ENCODE data around the gene ADAMTS13. TPM values are rescaled to one million over a fixed set of nuclear protein-coding genes. Genes with fewer than 3 reads are reported as not detected.

Gene ADAMTS13
- total and polyA plus RNA-seq, 2 experiments from 2014 or later: 1.4 to 2.2 TPM

- in situ Hi-C loops (cut with MboI): no loop called here
- Histone ChIP-seq H3K9me3 (ENCODE audit: low read depth) (no peaks in the 10 kb centered on the region), H3K79me2 (ENCODE audit: insufficient read depth) (peaks cover 14% of the 10 kb centered on the region), H3K4me2 (ENCODE audit: unreplicated experiment) (no peak overlapping the region), H3K9me2 (ENCODE audit: insufficient read depth) (0 out of 2 replicates have a peak, but pooled peaks cover 5% of the 10 kb centered on the region), H4K20me1 (ENCODE audit: insufficient read depth) (no peaks in the 10 kb centered on the region), H3K27me3 (replicated peaks; ENCODE audit: insufficient read depth) (no peaks in the 10 kb centered on the region), H3K9ac (no peak overlapping the region), H3K4me1 (ENCODE audit: insufficient read depth) (peaks cover 9% of the 10 kb centered on the region; the same call in 1 of the 2 replicates), H3K36me3 (ENCODE audit: low read depth) (no peaks in the 10 kb centered on the region), H3F3A (ENCODE audit: insufficient read depth) (peaks cover 30% of the 10 kb centered on the region), H3K4me3 (no peak overlapping the region), H2AFZ (no peak overlapping the region), H3K27ac (no peak overlapping the region)
- 90 to 93% methylated on average over 14 of the region's 14 CpGs for WGBS, 2 experiments (ENCODE audit: low coverage in 1 of 2, low lambda C conversion rate in 2 of 2, missing lambda C conversion rate in 2 of 2)
- no peak for DNase-seq
- no peak for TF ChIP-seq EZH2 (IDR thresholded peaks at IDR 0.05; ENCODE audit: insufficient read depth, poor library complexity, severe bottlenecking)
Observed at GRCh38 chr9:133379153-133380086, 42.7 kb upstream of the ADAMTS13 start.

- H3K36me3 ChIP-seq (ENCODE audit: low read depth): no peaks in the 10 kb centered on the region
- no peak overlapping the region for H2AFZ ChIP-seq
- H3K4me3 ChIP-seq: no peak overlapping the region
- WGBS, 2 experiments (ENCODE audit: low coverage in 1 of 2, low lambda C conversion rate in 2 of 2, missing lambda C conversion rate in 2 of 2): 81 to 89% methylated on average over 4 of the region's 4 CpGs
- peaks cover under 1% of the 10 kb centered on the region for H3K79me2 ChIP-seq (ENCODE audit: insufficient read depth)
- H3K9ac ChIP-seq: no peak overlapping the region
- H3K4me2 ChIP-seq (ENCODE audit: unreplicated experiment): no peak overlapping the region
- in situ Hi-C loops (cut with MboI): no loop called here
- peaks cover 9% of the 10 kb centered on the region; the same call in 1 of the 2 replicates for H3K4me1 ChIP-seq (ENCODE audit: insufficient read depth)
- peaks cover 23% of the 10 kb centered on the region; the same call in 1 of the 2 replicates for H3F3A ChIP-seq (ENCODE audit: insufficient read depth)
- H4K20me1 ChIP-seq (ENCODE audit: insufficient read depth): no peaks in the 10 kb centered on the region
- no peak overlapping the region for H3K27ac ChIP-seq
- DNase-seq: no peak
- H3K9me2 ChIP-seq (ENCODE audit: insufficient read depth): 0 out of 2 replicates have a peak, but pooled peaks cover 5% of the 10 kb centered on the region
- H3K27me3 ChIP-seq (replicated peaks; ENCODE audit: insufficient read depth): no peaks in the 10 kb centered on the region
- TF ChIP-seq EZH2 (IDR thresholded peaks at IDR 0.05; ENCODE audit: insufficient read depth, poor library complexity, severe bottlenecking) (no peak), EZH2phosphoT487 (IDR thresholded peaks at IDR 0.05; ENCODE audit: insufficient read depth, low read depth) (no peak)
- no peaks in the 10 kb centered on the region for H3K9me3 ChIP-seq (ENCODE audit: low read depth)
Observed at GRCh38 chr9:133380734-133381133, 41.4 kb upstream of the ADAMTS13 start.

GRCh38 chr9:133382507-133383141 is 39.5 kb upstream of the ADAMTS13 start:
- 77 to 90% methylated on average over 4 of the region's 4 CpGs for WGBS, 2 experiments (ENCODE audit: low coverage in 1 of 2, low lambda C conversion rate in 2 of 2, missing lambda C conversion rate in 2 of 2)
- no peaks in the 10 kb centered on the region for H3K9me3 ChIP-seq (ENCODE audit: low read depth)
- TF ChIP-seq EZH2phosphoT487 (IDR thresholded peaks at IDR 0.05; ENCODE audit: insufficient read depth, low read depth) (no peak), EZH2 (IDR thresholded peaks at IDR 0.05; ENCODE audit: insufficient read depth, poor library complexity, severe bottlenecking) (no peak)

DNA sequence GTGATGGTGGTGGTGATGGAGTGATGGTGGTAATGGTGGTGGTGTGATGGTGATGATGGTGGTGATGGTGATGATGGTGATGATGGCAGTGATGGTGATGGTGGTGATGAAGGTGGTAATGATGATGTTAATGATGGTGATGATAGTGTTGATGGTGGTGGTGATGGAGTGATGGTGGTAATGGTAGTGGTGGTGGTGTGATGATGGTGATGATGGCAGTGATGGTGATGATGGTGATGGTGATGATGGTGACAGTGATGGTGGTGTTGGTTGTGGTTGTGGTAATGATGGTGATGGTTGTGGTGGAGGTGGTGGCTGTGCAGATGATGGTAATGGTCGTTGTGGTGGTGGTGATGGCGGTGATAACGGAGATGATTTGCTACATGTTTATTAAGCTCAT is 38.7 kb upstream of the ADAMTS13 start:
- H3K9me2 ChIP-seq (ENCODE audit: insufficient read depth): 0 out of 2 replicates have a peak, but pooled peaks cover 5% of the 10 kb centered on the region
- no peaks in the 10 kb centered on the region for H3K36me3 ChIP-seq (ENCODE audit: low read depth)
- no peak for DNase-seq
- in situ Hi-C loops (cut with MboI): no loop called here
- H3K27ac ChIP-seq: no peak overlapping the region
- H3K4me2 ChIP-seq (ENCODE audit: unreplicated experiment): no peak overlapping the region
- no peaks in the 10 kb centered on the region for H3K4me1 ChIP-seq (ENCODE audit: insufficient read depth)
- no peak overlapping the region for H3K9ac ChIP-seq
- 87 to 90% methylated on average over 3 of the region's 3 CpGs for WGBS, 2 experiments (ENCODE audit: low coverage in 1 of 2, low lambda C conversion rate in 2 of 2, missing lambda C conversion rate in 2 of 2)
- no peaks in the 10 kb centered on the region for H4K20me1 ChIP-seq (ENCODE audit: insufficient read depth)
- H2AFZ ChIP-seq: no peak overlapping the region
- no peak for TF ChIP-seq EZH2 (IDR thresholded peaks at IDR 0.05; ENCODE audit: insufficient read depth, poor library complexity, severe bottlenecking)
- TF ChIP-seq EZH2phosphoT487 (IDR thresholded peaks at IDR 0.05; ENCODE audit: insufficient read depth, low read depth): no peak
- H3K4me3 ChIP-seq: no peak overlapping the region
- no peaks in the 10 kb centered on the region for H3K79me2 ChIP-seq (ENCODE audit: insufficient read depth)
- 0 out of 2 replicates have a peak, but pooled peaks cover 4% of the 10 kb centered on the region for H3F3A ChIP-seq (ENCODE audit: insufficient read depth)
- no peaks in the 10 kb centered on the region for H3K9me3 ChIP-seq (ENCODE audit: low read depth)
- no peaks in the 10 kb centered on the region for H3K27me3 ChIP-seq (replicated peaks; ENCODE audit: insufficient read depth)

More at GRCh38 chr9:133382507-133383141, 39.5 kb upstream of the ADAMTS13 start:
- Histone ChIP-seq H3K27ac (no peak overlapping the region), H3K4me2 (ENCODE audit: unreplicated experiment) (no peak overlapping the region), H3K9me2 (ENCODE audit: insufficient read depth) (0 out of 2 replicates have a peak, but pooled peaks cover 5% of the 10 kb centered on the region), H3K79me2 (ENCODE audit: insufficient read depth) (no peaks in the 10 kb centered on the region), H2AFZ (no peak overlapping the region), H3K4me3 (no peak overlapping the region), H3K9ac (no peak overlapping the region), H3K36me3 (ENCODE audit: low read depth) (no peaks in the 10 kb centered on the region), H3F3A (ENCODE audit: insufficient read depth) (peaks cover 12% of the 10 kb centered on the region; the same call in 1 of the 2 replicates), H3K4me1 (ENCODE audit: insufficient read depth) (no peaks in the 10 kb centered on the region), H4K20me1 (ENCODE audit: insufficient read depth) (no peaks in the 10 kb centered on the region), H3K27me3 (replicated peaks; ENCODE audit: insufficient read depth) (no peaks in the 10 kb centered on the region)
- in situ Hi-C loops (cut with MboI): no loop called here
- no peak for DNase-seq

Data from GM23248 (cell line).